Measurements from ENCODE around the gene RIN3. TPM values are rescaled to one million over a fixed set of nuclear protein-coding genes. Genes with fewer than 3 reads are reported as not detected.

Gene RIN3
- total RNA-seq, 1 donor from 2014 or later, result 28.0 TPM

GRCh38 chr14:92647797-92648279 is 134.3 kb downstream of the RIN3 start:
- no peak for FAIRE-seq

GRCh38 chr14:92649066-92649465 is 135.5 kb downstream of the RIN3 start:
- TF ChIP-seq EZH2 (IDR thresholded peaks at IDR 0.05; ENCODE audit: insufficient read depth, low read length) (no peak), CTCF (IDR thresholded peaks at IDR 0.05; ENCODE audit: insufficient read depth, low read depth, low read length) (no peak)
- Mint-ChIP-seq H3K4me1 (ENCODE audit: low read depth, unreplicated experiment) (peaks cover 13% of the 10 kb centered on the region), H3K36me3 (ENCODE audit: low read depth, unreplicated experiment) (peaks cover 30% of the 10 kb centered on the region), H3K9me3 (ENCODE audit: unreplicated experiment) (peaks cover 12% of the 10 kb centered on the region), H3K27ac (ENCODE audit: unreplicated experiment) (no peak overlapping the region), H3K4me3 (ENCODE audit: unreplicated experiment) (no peak overlapping the region), H3K27me3 (ENCODE audit: low read depth, unreplicated experiment) (no peaks in the 10 kb centered on the region)
- no peaks in the 10 kb centered on the region for H3K79me2 ChIP-seq (ENCODE audit: insufficient read depth, low read length)
- peaks cover 8% of the 10 kb centered on the region for H3K9me3 ChIP-seq (ENCODE audit: insufficient read depth, low read depth, low read length)
- H4K20me1 ChIP-seq (ENCODE audit: insufficient read depth, low read length), result peaks cover 6% of the 10 kb centered on the region
- H3K9ac ChIP-seq (ENCODE audit: low read length), result no peak overlapping the region
- H3K4me3 ChIP-seq (ENCODE audit: insufficient read depth, low read depth, low read length), result no peak overlapping the region
- peaks cover 3% of the 10 kb centered on the region for H3K36me3 ChIP-seq (ENCODE audit: insufficient read depth, low read length)
- H3K4me2 ChIP-seq (ENCODE audit: low read length), result no peak overlapping the region
- no peak overlapping the region for H2AFZ ChIP-seq (ENCODE audit: low read depth, low read length)
- H3K27ac ChIP-seq (ENCODE audit: low read depth, low read length), result no peak overlapping the region
- FAIRE-seq (no peak), DNase-seq (ENCODE audit: low read depth) (no peak)
- no peaks in the 10 kb centered on the region for H3K27me3 ChIP-seq (ENCODE audit: insufficient read depth, low read length)
- H3K4me1 ChIP-seq (ENCODE audit: insufficient read depth, low read length), result peaks cover 22% of the 10 kb centered on the region

More at GRCh38 chr14:92647797-92648279, 134.3 kb downstream of the RIN3 start:
- peaks cover 8% of the 10 kb centered on the region for H3K9me3 ChIP-seq (ENCODE audit: insufficient read depth, low read depth, low read length)
- H3K27me3 ChIP-seq (ENCODE audit: insufficient read depth, low read length), result no peaks in the 10 kb centered on the region
- H3K27me3 Mint-ChIP-seq (ENCODE audit: low read depth, unreplicated experiment), result no peaks in the 10 kb centered on the region
- peak overlapping the region; percentile 47 for H3K27ac Mint-ChIP-seq (ENCODE audit: unreplicated experiment)
- peak overlapping the region; percentile 32 for H3K4me2 ChIP-seq (ENCODE audit: low read length)
- H2AFZ ChIP-seq (ENCODE audit: low read depth, low read length), result no peak overlapping the region
- peaks cover 12% of the 10 kb centered on the region for H3K9me3 Mint-ChIP-seq (ENCODE audit: unreplicated experiment)
- peak overlapping the region; percentile 44 for H3K9ac ChIP-seq (ENCODE audit: low read length)
- peaks cover 13% of the 10 kb centered on the region for H3K4me1 Mint-ChIP-seq (ENCODE audit: low read depth, unreplicated experiment)
- no peak overlapping the region for H3K4me3 Mint-ChIP-seq (ENCODE audit: unreplicated experiment)
- H3K27ac ChIP-seq (ENCODE audit: low read depth, low read length), result peak overlapping the region; percentile 55
- H3K4me3 ChIP-seq (ENCODE audit: insufficient read depth, low read depth, low read length), result no peak overlapping the region
- peaks cover 27% of the 10 kb centered on the region for H3K36me3 Mint-ChIP-seq (ENCODE audit: low read depth, unreplicated experiment)
- H3K36me3 ChIP-seq (ENCODE audit: insufficient read depth, low read length), result peaks cover 3% of the 10 kb centered on the region
- TF ChIP-seq EZH2 (IDR thresholded peaks at IDR 0.05; ENCODE audit: insufficient read depth, low read length), result no peak
- no peak for TF ChIP-seq CTCF (IDR thresholded peaks at IDR 0.05; ENCODE audit: insufficient read depth, low read depth, low read length)
- peaks cover 26% of the 10 kb centered on the region for H3K4me1 ChIP-seq (ENCODE audit: insufficient read depth, low read length)
- no peak for DNase-seq (ENCODE audit: low read depth)
- peaks cover 8% of the 10 kb centered on the region for H4K20me1 ChIP-seq (ENCODE audit: insufficient read depth, low read length)
- H3K79me2 ChIP-seq (ENCODE audit: insufficient read depth, low read length), result no peaks in the 10 kb centered on the region

- peaks cover 27% of the 10 kb centered on the region for H3K36me3 Mint-ChIP-seq (ENCODE audit: low read depth, unreplicated experiment)
Observed at GRCh38 chr14:92649934-92650545, 136.5 kb downstream of the RIN3 start.

More at GRCh38 chr14:92649934-92650545, 136.5 kb downstream of the RIN3 start:
- Mint-ChIP-seq H3K27me3 (ENCODE audit: low read depth, unreplicated experiment) (no peaks in the 10 kb centered on the region), H3K4me1 (ENCODE audit: low read depth, unreplicated experiment) (peaks cover 13% of the 10 kb centered on the region), H3K4me3 (ENCODE audit: unreplicated experiment) (no peak overlapping the region), H3K9me3 (ENCODE audit: unreplicated experiment) (peaks cover 6% of the 10 kb centered on the region), H3K27ac (ENCODE audit: unreplicated experiment) (no peak overlapping the region)
- no peak overlapping the region for H3K9ac ChIP-seq (ENCODE audit: low read length)
- H3K36me3 ChIP-seq (ENCODE audit: insufficient read depth, low read length), result no peaks in the 10 kb centered on the region
- H3K27ac ChIP-seq (ENCODE audit: low read depth, low read length), result no peak overlapping the region
- H3K4me3 ChIP-seq (ENCODE audit: insufficient read depth, low read depth, low read length), result no peak overlapping the region
- H3K79me2 ChIP-seq (ENCODE audit: insufficient read depth, low read length), result no peaks in the 10 kb centered on the region
- no peak for FAIRE-seq
- TF ChIP-seq EZH2 (IDR thresholded peaks at IDR 0.05; ENCODE audit: insufficient read depth, low read length), result no peak
- TF ChIP-seq CTCF (IDR thresholded peaks at IDR 0.05; ENCODE audit: insufficient read depth, low read depth, low read length), result no peak
- peaks cover 4% of the 10 kb centered on the region for H3K9me3 ChIP-seq (ENCODE audit: insufficient read depth, low read depth, low read length)
- H2AFZ ChIP-seq (ENCODE audit: low read depth, low read length), result no peak overlapping the region
- H3K27me3 ChIP-seq (ENCODE audit: insufficient read depth, low read length), result no peaks in the 10 kb centered on the region
- H3K4me2 ChIP-seq (ENCODE audit: low read length), result no peak overlapping the region
- H4K20me1 ChIP-seq (ENCODE audit: insufficient read depth, low read length), result no peaks in the 10 kb centered on the region
- peak; percentile 75 for DNase-seq (ENCODE audit: low read depth)
- H3K4me1 ChIP-seq (ENCODE audit: insufficient read depth, low read length), result peaks cover 15% of the 10 kb centered on the region

All from astrocyte (in vitro differentiated cells and primary cell).